A673 (cell line): ENCODE measurements around the gene RAG2. TPM values are rescaled to one million over a fixed set of nuclear protein-coding genes. Genes with fewer than 3 reads are reported as not detected.

ENCODE experiments used
- BruUV-seq: library from RNA; stranded (reverse); fragments of 400-500 nt; replicated peaks from 2 replicates; lab custom pipeline; 2021; lab: Mats Ljungman, UMichigan
- CTCF ChIA-PET: fragments of 300-600 bp; sonication (Branson Sonifier 250); formaldehyde crosslinking; loops from one replicate; lab custom pipeline; 2022; ENCODE audit warnings: antibody characterized with exemption; lab: Charles Lee
- POLR2A ChIA-PET: fragments of 300-600 bp; sonication (Branson Sonifier 250); formaldehyde crosslinking; loops from one replicate; lab custom pipeline; 2022; ENCODE audit warnings: antibody characterized with exemption; ENCODE audit not compliant: low non-redundant PET; lab: Charles Lee
- DNase-seq: peaks from one replicate; pipeline ENCODE4 v3.0.0-alpha.2; 2015; ENCODE audit warnings: low spot score
- H3K27ac ChIP-seq: fragments of 200-600 bp; sonication (generic); 2 replicates; pipeline ENCODE4 v1.5.1; 2016; ENCODE audit warnings: mixed run types, low read depth, mild to moderate bottlenecking, mixed read lengths, antibody characterized with exemption, low read length; ENCODE audit not compliant: poor library complexity, severe bottlenecking
- H3K27me3 ChIP-seq: fragments of 200-600 bp; sonication (generic); replicated peaks from 2 replicates; pipeline ENCODE4 v1.6.1; 2017; ENCODE audit warnings: mixed run types, low read depth, mild to moderate bottlenecking, mixed read lengths, antibody characterized with exemption, low read length; ENCODE audit not compliant: insufficient read depth, poor library complexity
- H3K36me3 ChIP-seq: fragments of 200-600 bp; sonication (generic); 2 replicates; pipeline ENCODE4 v1.6.1; 2016; ENCODE audit warnings: mixed run types, mild to moderate bottlenecking, mixed read lengths, antibody characterized with exemption, low read length; ENCODE audit not compliant: insufficient read depth, poor library complexity, severe bottlenecking
- H3K4me1 ChIP-seq: fragments of 200-600 bp; sonication (generic); 2 replicates; pipeline ENCODE4 v1.6.1; 2017; ENCODE audit warnings: mixed run types, mild to moderate bottlenecking, mixed read lengths, antibody characterized with exemption, low read length; ENCODE audit not compliant: insufficient read depth, poor library complexity, severe bottlenecking
- H3K4me3 ChIP-seq: fragments of 200-600 bp; sonication (generic); 2 replicates; pipeline ENCODE4 v1.5.1; 2016; ENCODE audit warnings: low read depth, mixed run types, mild to moderate bottlenecking, mixed read lengths, low read length; ENCODE audit not compliant: poor library complexity, severe bottlenecking
- H3K9me3 ChIP-seq: fragments of 200-600 bp; sonication (generic); 2 replicates; pipeline ENCODE4 v1.6.1; 2016; ENCODE audit warnings: mixed run types, low read depth, mild to moderate bottlenecking, mixed read lengths, antibody characterized with exemption, low read length; ENCODE audit not compliant: poor library complexity, severe bottlenecking
- EZH2 ChIP-seq: fragments of 200-600 bp; sonication (generic); IDR thresholded peaks from 2 replicates; pipeline ENCODE4 v1.6.1; 2017; ENCODE audit warnings: borderline replicate concordance, low read depth, mild to moderate bottlenecking, mixed read lengths, antibody characterized with exemption, low read length; ENCODE audit not compliant: poor library complexity, severe bottlenecking
- intact Hi-C: fragments of 100-400 bp; cut with micrococcal nuclease; formaldehyde crosslinking; loops from one replicate; pipeline ENCODE4 v1.10.0; 2022; ENCODE audit not compliant: unreplicated experiment
- total RNA-seq: library from RNA; stranded (reverse); gene quantifications from 2 replicates; pipeline ENCODE4 v1.2.3, GENCODE V29; 2021
- TF ChIP-seq, protein P1 (sequence below): fragments of 300-800, 200-600 bp; sonication (generic); conservative IDR thresholded peaks from 2 replicates; pipeline ENCODE4 v1.5.1; 2017; ENCODE audit warnings: low read depth, mild to moderate bottlenecking, antibody characterized with exemption, low read length, moderate library complexity, mixed read lengths

The RAG2 gene
- total RNA-seq, 1 experiment from 2014 or later: not detected

GRCh38 chr11:36622431-36623136 is 24.5 kb upstream of the RAG2 start:
- Histone ChIP-seq H3K36me3 (no peaks in the 10 kb centered on the region), H3K27ac (no peak overlapping the region), H3K4me1 (peaks cover 11% of the 10 kb centered on the region), H3K9me3 (no peaks in the 10 kb centered on the region), H3K4me3 (no peak overlapping the region), H3K27me3 (no peaks in the 10 kb centered on the region)
- no TSS peak for BruUV-seq
- ChIA-PET POLR2A (no interaction called here), CTCF (interaction anchor here (1.0 to 1.3 kb wide), 3 partner anchors 58 to 130 kb away, joined by 3 to 5 read pairs (median 3); no protein-coding TSS in a partner anchor)
- intact Hi-C loops: loop anchor here (1.0 kb wide), 1 partner anchor 58 kb away; no protein-coding TSS in a partner anchor
- peak; percentile 75 for DNase-seq
- no peak for TF ChIP-seq EZH2
- TF ChIP-seq, protein P1, sequence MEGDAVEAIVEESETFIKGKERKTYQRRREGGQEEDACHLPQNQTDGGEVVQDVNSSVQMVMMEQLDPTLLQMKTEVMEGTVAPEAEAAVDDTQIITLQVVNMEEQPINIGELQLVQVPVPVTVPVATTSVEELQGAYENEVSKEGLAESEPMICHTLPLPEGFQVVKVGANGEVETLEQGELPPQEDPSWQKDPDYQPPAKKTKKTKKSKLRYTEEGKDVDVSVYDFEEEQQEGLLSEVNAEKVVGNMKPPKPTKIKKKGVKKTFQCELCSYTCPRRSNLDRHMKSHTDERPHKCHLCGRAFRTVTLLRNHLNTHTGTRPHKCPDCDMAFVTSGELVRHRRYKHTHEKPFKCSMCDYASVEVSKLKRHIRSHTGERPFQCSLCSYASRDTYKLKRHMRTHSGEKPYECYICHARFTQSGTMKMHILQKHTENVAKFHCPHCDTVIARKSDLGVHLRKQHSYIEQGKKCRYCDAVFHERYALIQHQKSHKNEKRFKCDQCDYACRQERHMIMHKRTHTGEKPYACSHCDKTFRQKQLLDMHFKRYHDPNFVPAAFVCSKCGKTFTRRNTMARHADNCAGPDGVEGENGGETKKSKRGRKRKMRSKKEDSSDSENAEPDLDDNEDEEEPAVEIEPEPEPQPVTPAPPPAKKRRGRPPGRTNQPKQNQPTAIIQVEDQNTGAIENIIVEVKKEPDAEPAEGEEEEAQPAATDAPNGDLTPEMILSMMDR: peak; percentile 86

DNA sequence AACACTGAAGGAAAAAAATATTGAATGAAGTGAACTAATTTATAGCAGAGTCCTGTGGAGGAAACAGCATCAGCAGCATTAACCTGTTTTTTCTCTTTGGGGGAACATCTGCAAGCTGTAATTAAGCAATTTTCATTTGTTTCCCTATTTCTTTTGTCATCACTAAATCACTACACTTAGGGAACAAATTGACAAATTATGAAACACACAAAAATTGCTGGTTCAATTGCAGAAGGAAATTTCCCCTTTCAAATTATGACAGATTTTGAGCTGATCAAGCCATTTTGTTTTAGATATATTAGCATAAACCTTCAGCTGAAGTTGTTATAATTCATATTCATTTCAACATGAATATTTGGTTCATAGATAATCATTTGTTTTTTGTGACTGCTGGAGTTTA is 22.2 kb upstream of the RAG2 start:
- intact Hi-C loops: no loop called here
- POLR2A ChIA-PET: no interaction called here

GRCh38 chr11:36619502-36619901 is 21.5 kb upstream of the RAG2 start:
- POLR2A ChIA-PET: no interaction called here
- intact Hi-C loops: no loop called here
- peaks cover 11% of the 10 kb centered on the region for H3K4me1 ChIP-seq
- no peak overlapping the region for H3K27ac ChIP-seq
- H3K36me3 ChIP-seq: no peaks in the 10 kb centered on the region
- H3K27me3 ChIP-seq: no peaks in the 10 kb centered on the region
- BruUV-seq: no TSS peak
- CTCF ChIA-PET: interaction anchor here (1.0 to 1.2 kb wide), 2 partner anchors 55 to 56 kb away, joined by 3 to 4 read pairs; no protein-coding TSS in a partner anchor
- TF ChIP-seq, protein P1: no peak
- no peak for TF ChIP-seq EZH2
- no peak overlapping the region for H3K4me3 ChIP-seq
- peak; percentile 49 for DNase-seq
- H3K9me3 ChIP-seq: no peaks in the 10 kb centered on the region

More for the DNA sequence above, 22.2 kb upstream of the RAG2 start:
- H3K4me3 ChIP-seq: no peak overlapping the region
- no peaks in the 10 kb centered on the region for H3K27me3 ChIP-seq
- no peaks in the 10 kb centered on the region for H3K9me3 ChIP-seq
- peaks cover 11% of the 10 kb centered on the region for H3K4me1 ChIP-seq
- no peak for DNase-seq
- H3K27ac ChIP-seq: no peak overlapping the region
- no peaks in the 10 kb centered on the region for H3K36me3 ChIP-seq
- TF ChIP-seq EZH2: no peak
- TF ChIP-seq, protein P1: no peak
- CTCF ChIA-PET: no interaction called here
- no TSS peak for BruUV-seq
